Transverse colon (tissue), 4 donors: ENCODE results near the gene SMARCC1. TPM values are rescaled to one million over a fixed set of nuclear protein-coding genes. Genes with fewer than 3 reads are reported as not detected.

Source experiments
- DNase-seq: peaks from one replicate; pipeline ENCODE4 v3.0.0-alpha.2; 2019
- H3K27ac ChIP-seq, 4 donors: fragments of 200-600 bp; sonication (generic); 2 replicates each; pipeline ENCODE4 v1.5.1; 2016 to 2018; ENCODE audit warnings: inconsistent platforms in 4 of 4
- H3K27me3 ChIP-seq: fragments of 200-600 bp; sonication (generic); 2 replicates; pipeline ENCODE4 v1.5.1; 2017; ENCODE audit warnings: inconsistent platforms
- H3K36me3 ChIP-seq, 4 donors: fragments of 200-600 bp; sonication (generic); 2 replicates each; pipeline ENCODE4 v1.5.1; 2017 to 2019; ENCODE audit warnings: inconsistent platforms in 4 of 4
- H3K4me1 ChIP-seq, 4 donors: fragments of 200-600 bp; sonication (generic); 2 replicates each; pipeline ENCODE4 v1.5.1; 2017 to 2020; ENCODE audit warnings: inconsistent platforms in 4 of 4
- H3K4me3 ChIP-seq, 4 donors: fragments of 200-600 bp; sonication (generic); 1 replicate in 1 of 4; 2 replicates in 3 of 4; pipeline versions ENCODE4 v1.5.1 to v1.6.1; 2017 to 2019; ENCODE audit warnings: inconsistent platforms in 4 of 4
- H3K9me3 ChIP-seq, 2 donors: fragments of 200-600 bp; sonication (generic); 2 replicates each; pipeline ENCODE4 v1.5.1; 2017 to 2019; ENCODE audit warnings: inconsistent platforms in 2 of 2
- CTCF ChIP-seq, 5 experiments: fragments of 200-600 bp in 3 of 5; fragments of 450-650 bp in 2 of 5; sonication (generic) in 3 of 5; IDR thresholded peaks; 1 replicate in 2 of 5; 2 replicates in 3 of 5; pipeline ENCODE4 v1.5.1; 2016 to 2017; ENCODE audit warnings: antibody characterized with exemption in 5 of 5, inconsistent platforms in 3 of 5, mild to moderate bottlenecking in 2 of 5, moderate library complexity in 1 of 5
- EP300 ChIP-seq: sonication (generic); formaldehyde crosslinking; IDR thresholded peaks from one replicate; pipeline ENCODE4 v1.6.1; 2017; ENCODE audit warnings: antibody characterized with exemption, low read depth
- POLR2A ChIP-seq: fragments of 450-650 bp; IDR thresholded peaks from one replicate; pipeline ENCODE4 v1.6.1; 2016; ENCODE audit warnings: antibody characterized with exemption, mild to moderate bottlenecking, moderate library complexity
- POLR2AphosphoS5 ChIP-seq, 3 donors: sonication (generic); formaldehyde crosslinking; IDR thresholded peaks; one replicate each; pipeline ENCODE4 v1.6.1; 2016; ENCODE audit warnings: antibody characterized with exemption in 3 of 3
- WGBS, 2 donors: methylation state at CpG; one replicate each; pipeline ENCODE4 v1.1.5; 2018; ENCODE audit warnings: low coverage in 1 of 2; 5-methylcytosine and 5-hydroxymethylcytosine counted together
- in situ Hi-C, 4 donors: fragments of 200-750 bp; cut with MboI; loops; one replicate each; pipeline versions ENCODE4 v1.15.0 to v1.15.1; 2017; ENCODE audit warnings: low sequenced_read_pairs in 3 of 4, low pct_ligation_motif_present in 1 of 4, low pct_unique_long_range_greater_than_20kb in 1 of 4
- intact Hi-C: fragments of 100-400 bp; cut with DNase I; formaldehyde crosslinking; loops from one replicate; pipeline ENCODE4 v1.15.1; 2023; ENCODE audit warnings: low total_unique reads
- total RNA-seq, 4 donors: library from RNA; depleted of rRNA; stranded (reverse); fragments of >200 nt; gene quantifications; one replicate each; pipeline ENCODE4 v1.1.0, GENCODE V29; 2016

Gene SMARCC1
- total RNA-seq, 4 donors from 2014 or later: 21.3 to 70.8 (median 45.0) TPM

- no peaks in the 10 kb centered on the region for H3K9me3 ChIP-seq
- H3K36me3 ChIP-seq: peaks cover 0 to 5% (median 2%) of the 10 kb centered on the region in 4 donors
- H3K27ac ChIP-seq: no peak overlapping the region
- TF ChIP-seq POLR2A (no peak), CTCF (IDR thresholded peaks at IDR 0.05) (no peak), EP300 (no peak), POLR2AphosphoS5 (IDR thresholded peaks at IDR 0.05) (no peak)
- intact Hi-C loops: no loop called here
- H3K27me3 ChIP-seq: no peaks in the 10 kb centered on the region
- in situ Hi-C loops: no loop called here
- H3K4me3 ChIP-seq: no peak overlapping the region
- DNase-seq: no peak
- 91% methylated on average over 7 of the region's 7 CpGs for WGBS, 2 donors
- peaks cover 0 to 6% (median 2%) of the 10 kb centered on the region in 4 donors for H3K4me1 ChIP-seq
Observed at GRCh38 chr3:47641739-47642138, 140.0 kb downstream of the SMARCC1 start.

DNA sequence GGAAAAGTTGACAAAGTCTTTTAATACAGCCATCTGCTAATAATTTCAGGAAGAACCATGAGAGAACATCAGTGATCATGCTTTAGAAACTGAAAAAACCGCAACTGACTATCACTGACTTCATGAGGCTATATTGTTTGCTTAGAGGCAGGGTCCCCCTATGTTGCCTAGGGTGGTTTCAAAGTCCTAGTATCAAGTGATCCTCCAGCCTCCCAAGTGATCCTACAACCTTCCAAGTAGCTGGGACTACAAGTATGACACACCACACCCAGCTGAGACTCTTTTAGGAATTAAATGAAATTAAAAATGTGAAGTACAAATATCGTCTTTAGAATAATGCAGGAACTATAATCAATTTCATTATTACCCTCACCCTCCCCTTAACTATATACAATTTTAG is 144.8 kb downstream of the SMARCC1 start:
- no peak for DNase-seq
- Histone ChIP-seq H3K9me3 (no peaks in the 10 kb centered on the region), H3K4me3 (no peak overlapping the region), H3K4me1 (peaks cover 0 to 6% (median 0%) of the 10 kb centered on the region in 4 donors), H3K27me3 (no peaks in the 10 kb centered on the region), H3K36me3 (peaks cover 0 to 29% (median 12%) of the 10 kb centered on the region in 4 donors), H3K27ac (no peak overlapping the region)
- in situ Hi-C loops (no loop called here), intact Hi-C loops (no loop called here)
- TF ChIP-seq EP300: no peak
- no peak for TF ChIP-seq POLR2A
- TF ChIP-seq CTCF (IDR thresholded peaks at IDR 0.05): no peak
- no peak for TF ChIP-seq POLR2AphosphoS5 (IDR thresholded peaks at IDR 0.05)
- WGBS, 2 donors: 94 to 100% methylated on average over 1 to 2 of the region's 2 CpGs

DNA sequence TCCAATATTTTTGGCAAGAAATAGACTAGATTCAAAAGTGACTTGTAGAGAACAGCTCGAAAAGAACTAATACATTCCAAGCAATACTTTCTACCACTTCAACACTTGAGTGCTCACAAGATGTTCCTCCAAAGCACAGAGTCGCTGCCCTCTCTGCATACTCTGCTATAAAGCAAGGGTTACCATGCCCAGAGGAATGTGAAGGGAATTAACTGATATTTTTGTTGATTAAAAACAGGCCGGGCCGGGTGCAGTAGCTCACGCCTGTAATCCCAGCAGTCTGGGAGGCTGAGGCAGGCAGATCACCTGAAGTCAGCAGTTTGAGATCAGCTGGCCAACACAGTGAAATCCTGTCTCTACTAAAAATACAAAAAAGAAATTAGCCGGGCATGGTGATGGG is 145.5 kb downstream of the SMARCC1 start:
- no peak for TF ChIP-seq CTCF (IDR thresholded peaks at IDR 0.05)
- no peak for TF ChIP-seq POLR2A
- no peak for TF ChIP-seq POLR2AphosphoS5 (IDR thresholded peaks at IDR 0.05)
- TF ChIP-seq EP300: no peak
- Histone ChIP-seq H3K27ac (no peak overlapping the region), H3K4me3 (no peak overlapping the region), H3K27me3 (no peaks in the 10 kb centered on the region), H3K9me3 (no peaks in the 10 kb centered on the region), H3K36me3 (peaks cover 0 to 36% (median 12%) of the 10 kb centered on the region in 4 donors), H3K4me1 (peaks cover 0 to 6% (median 0%) of the 10 kb centered on the region in 4 donors)
- WGBS, 2 donors: 88 to 100% methylated on average over 1 to 6 of the region's 6 CpGs
- no peak for DNase-seq
- intact Hi-C loops (no loop called here), in situ Hi-C loops (no loop called here)

DNA sequence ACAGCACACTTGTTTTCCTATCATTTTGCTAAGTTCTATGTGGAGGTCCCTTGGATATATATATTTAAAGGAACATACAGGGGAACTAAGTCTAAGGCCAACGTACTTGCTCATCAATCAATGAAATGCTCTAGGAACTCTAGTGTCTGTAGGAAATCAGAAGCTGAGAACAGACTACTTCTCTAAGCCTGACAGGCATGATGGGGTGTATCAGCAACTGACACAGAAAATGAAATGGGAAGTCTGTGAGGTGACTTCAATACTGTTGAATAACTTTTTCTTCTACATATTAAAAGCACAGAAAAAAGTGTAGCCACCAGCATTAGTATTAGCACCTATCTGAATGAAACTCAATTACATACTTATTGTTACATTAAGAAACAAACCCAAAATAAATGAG is 146.2 kb downstream of the SMARCC1 start:
- Histone ChIP-seq H3K27ac (no peak overlapping the region), H3K9me3 (no peaks in the 10 kb centered on the region), H3K27me3 (no peaks in the 10 kb centered on the region), H3K4me3 (no peak overlapping the region), H3K36me3 (peaks cover 0 to 43% (median 12%) of the 10 kb centered on the region in 4 donors), H3K4me1 (peaks cover 0 to 6% (median 0%) of the 10 kb centered on the region in 4 donors)
- in situ Hi-C loops (no loop called here), intact Hi-C loops (no loop called here)
- DNase-seq: no peak
- no peak for TF ChIP-seq CTCF (IDR thresholded peaks at IDR 0.05)
- WGBS, 2 donors: 86 to 91% methylated on average over 1 of the region's 1 CpG
